Esophagus muscularis mucosa (tissue), 4 donors: ENCODE results near the gene ARMC9. TPM values are rescaled to one million over a fixed set of nuclear protein-coding genes. Genes with fewer than 3 reads are reported as not detected.

Experiments used
- DNase-seq: peaks from one replicate; pipeline ENCODE4 v3.0.0-alpha.2; 2017; ENCODE audit errors: extremely low spot score
- H3K27ac ChIP-seq, 4 donors: fragments of 200-600 bp; sonication (generic); replicated peaks in 1 of 4; 1 replicate in 3 of 4; 2 replicates in 1 of 4; pipeline ENCODE4 v1.5.1; 2016 to 2019; ENCODE audit warnings: mild to moderate bottlenecking in 1 of 4
- H3K27me3 ChIP-seq, 4 donors: fragments of 200-600 bp; sonication (generic); one replicate each; pipeline versions ENCODE4 v1.5.1 to v1.6.0; 2016 to 2019
- H3K36me3 ChIP-seq, 4 donors: fragments of 200-600 bp; sonication (generic); one replicate each; pipeline ENCODE4 v1.5.1; 2016 to 2019
- H3K4me1 ChIP-seq, 4 donors: fragments of 200-600 bp; sonication (generic); one replicate each; pipeline ENCODE4 v1.5.1; 2016 to 2019
- H3K4me3 ChIP-seq, 4 donors: fragments of 200-600 bp; sonication (generic); 1 replicate in 2 of 4; 2 replicates in 2 of 4; pipeline ENCODE4 v1.5.1; 2016 to 2019; ENCODE audit warnings: mild to moderate bottlenecking in 4 of 4, moderate library complexity in 1 of 4
- H3K9me3 ChIP-seq, 4 donors: fragments of 200-600 bp; sonication (generic); 1 replicate in 3 of 4; 2 replicates in 1 of 4; pipeline ENCODE4 v1.5.1; 2016 to 2019
- EP300 ChIP-seq: sonication (generic); formaldehyde crosslinking; IDR thresholded peaks from one replicate; pipeline ENCODE4 v1.6.1; 2017; ENCODE audit warnings: antibody characterized with exemption
- POLR2A ChIP-seq: fragments of 450-650 bp; IDR thresholded peaks from one replicate; pipeline ENCODE4 v1.6.1; 2017; ENCODE audit warnings: antibody characterized with exemption, moderate library complexity, mild to moderate bottlenecking, low read depth
- POLR2AphosphoS5 ChIP-seq, 2 donors: sonication (generic); formaldehyde crosslinking; IDR thresholded peaks; one replicate each; pipeline ENCODE4 v1.6.1; 2017; ENCODE audit warnings: antibody characterized with exemption in 2 of 2
- WGBS: methylation state at CpG from one replicate; pipeline ENCODE4 v1.1.5; 2018; 5-methylcytosine and 5-hydroxymethylcytosine counted together
- intact Hi-C: fragments of 100-400 bp; cut with DNase I; formaldehyde crosslinking; loops from one replicate; pipeline ENCODE4 v1.15.1; 2023
- total RNA-seq, 4 donors: library from RNA; depleted of rRNA; stranded (reverse); fragments of >200 nt; gene quantifications; one replicate each; pipeline versions ENCODE4 v1.1.0 to v1.2.1, GENCODE V29; 2016
- TF ChIP-seq, protein P1 (sequence below), 3 experiments: fragments of 200-600 bp in 2 of 3; fragments of 450-650 bp in 1 of 3; sonication (generic) in 2 of 3; IDR thresholded peaks; one replicate each; pipeline ENCODE4 v1.5.1; 2017 to 2019; ENCODE audit warnings: antibody characterized with exemption in 3 of 3, mild to moderate bottlenecking in 2 of 3, moderate library complexity in 1 of 3

ARMC9 gene
- total RNA-seq, 4 donors from 2014 or later = 119 to 262 (median 152) TPM

DNA sequence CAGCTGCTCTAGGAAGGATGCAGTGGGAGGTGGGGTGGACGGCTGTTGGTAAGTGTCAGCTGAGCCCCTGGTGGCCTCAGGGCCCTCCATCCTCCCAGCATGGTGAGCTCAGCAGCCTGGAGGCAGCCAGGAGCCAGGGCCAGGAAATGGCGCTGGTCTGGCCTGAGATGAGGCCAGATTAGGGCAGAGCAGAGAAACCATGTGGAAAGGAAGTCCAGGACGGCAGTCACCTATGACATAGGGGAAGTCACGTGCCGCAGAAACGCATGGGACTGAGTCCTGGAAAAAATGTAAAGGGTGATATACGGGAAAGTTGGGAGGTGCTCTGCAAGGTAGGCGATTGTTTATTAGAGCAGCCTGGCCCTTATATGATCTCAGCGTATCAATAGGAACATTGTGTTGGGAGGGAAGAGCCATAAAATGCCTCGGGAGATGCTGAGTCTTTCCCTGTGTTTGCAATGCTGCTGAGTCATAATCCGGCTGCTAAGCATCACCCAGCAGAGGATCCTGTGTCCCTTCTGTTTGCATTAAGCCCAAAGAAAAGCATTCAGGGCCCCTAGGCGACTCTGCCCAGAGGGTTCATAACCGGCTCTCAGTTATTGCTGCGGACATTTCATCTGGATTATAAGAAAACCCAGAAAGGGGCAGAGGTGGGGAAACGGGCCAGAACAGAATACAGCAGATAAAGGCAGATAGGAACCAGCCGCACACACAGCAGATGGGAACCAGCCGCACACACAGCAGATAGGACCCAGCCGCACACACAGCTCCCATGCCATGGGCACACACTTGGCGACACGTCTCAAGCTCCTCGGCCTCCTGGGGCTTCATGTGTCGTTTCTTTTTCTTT lies 166.8 kb downstream of the ARMC9 start:
- H3K4me1 ChIP-seq = peaks cover 0 to 5% (median 5%) of the 10 kb centered on the region in 4 donors
- no peaks in the 10 kb centered on the region for H3K27me3 ChIP-seq
- no peaks in the 10 kb centered on the region for H3K9me3 ChIP-seq
- peak overlapping the region in 1 of 4 donors; percentile 25 for H3K27ac ChIP-seq
- no peak for TF ChIP-seq EP300
- peak in 1 of 2 donors; percentile 6 for TF ChIP-seq POLR2AphosphoS5 (IDR thresholded peaks at IDR 0.05)
- TF ChIP-seq, protein P1, sequence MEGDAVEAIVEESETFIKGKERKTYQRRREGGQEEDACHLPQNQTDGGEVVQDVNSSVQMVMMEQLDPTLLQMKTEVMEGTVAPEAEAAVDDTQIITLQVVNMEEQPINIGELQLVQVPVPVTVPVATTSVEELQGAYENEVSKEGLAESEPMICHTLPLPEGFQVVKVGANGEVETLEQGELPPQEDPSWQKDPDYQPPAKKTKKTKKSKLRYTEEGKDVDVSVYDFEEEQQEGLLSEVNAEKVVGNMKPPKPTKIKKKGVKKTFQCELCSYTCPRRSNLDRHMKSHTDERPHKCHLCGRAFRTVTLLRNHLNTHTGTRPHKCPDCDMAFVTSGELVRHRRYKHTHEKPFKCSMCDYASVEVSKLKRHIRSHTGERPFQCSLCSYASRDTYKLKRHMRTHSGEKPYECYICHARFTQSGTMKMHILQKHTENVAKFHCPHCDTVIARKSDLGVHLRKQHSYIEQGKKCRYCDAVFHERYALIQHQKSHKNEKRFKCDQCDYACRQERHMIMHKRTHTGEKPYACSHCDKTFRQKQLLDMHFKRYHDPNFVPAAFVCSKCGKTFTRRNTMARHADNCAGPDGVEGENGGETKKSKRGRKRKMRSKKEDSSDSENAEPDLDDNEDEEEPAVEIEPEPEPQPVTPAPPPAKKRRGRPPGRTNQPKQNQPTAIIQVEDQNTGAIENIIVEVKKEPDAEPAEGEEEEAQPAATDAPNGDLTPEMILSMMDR (IDR thresholded peaks at IDR 0.05) = no peak
- no peak for TF ChIP-seq POLR2A
- no peak for DNase-seq
- H3K36me3 ChIP-seq = peaks cover 0 to 73% (median 46%) of the 10 kb centered on the region in 4 donors
- H3K4me3 ChIP-seq = no peak overlapping the region
- intact Hi-C loops = no loop called here
- 73% methylated on average over 21 of the region's 22 CpGs for WGBS

GRCh38 chr2:231367178-231367577 lies 168.7 kb downstream of the ARMC9 start:
- 96% methylated on average over 8 of the region's 8 CpGs for WGBS
- no peak for DNase-seq
- H3K9me3 ChIP-seq = no peaks in the 10 kb centered on the region
- H3K36me3 ChIP-seq = peaks cover 0 to 73% (median 42%) of the 10 kb centered on the region in 4 donors
- peaks cover 0 to 7% (median 5%) of the 10 kb centered on the region in 4 donors for H3K4me1 ChIP-seq
- TF ChIP-seq POLR2AphosphoS5 (IDR thresholded peaks at IDR 0.05) = no peak
- TF ChIP-seq, protein P1 (IDR thresholded peaks at IDR 0.05) = no peak
- no peak for TF ChIP-seq EP300
- no peak for TF ChIP-seq POLR2A
- no peak overlapping the region for H3K4me3 ChIP-seq
- H3K27ac ChIP-seq = no peak overlapping the region
- intact Hi-C loops = no loop called here
- no peaks in the 10 kb centered on the region for H3K27me3 ChIP-seq

DNA sequence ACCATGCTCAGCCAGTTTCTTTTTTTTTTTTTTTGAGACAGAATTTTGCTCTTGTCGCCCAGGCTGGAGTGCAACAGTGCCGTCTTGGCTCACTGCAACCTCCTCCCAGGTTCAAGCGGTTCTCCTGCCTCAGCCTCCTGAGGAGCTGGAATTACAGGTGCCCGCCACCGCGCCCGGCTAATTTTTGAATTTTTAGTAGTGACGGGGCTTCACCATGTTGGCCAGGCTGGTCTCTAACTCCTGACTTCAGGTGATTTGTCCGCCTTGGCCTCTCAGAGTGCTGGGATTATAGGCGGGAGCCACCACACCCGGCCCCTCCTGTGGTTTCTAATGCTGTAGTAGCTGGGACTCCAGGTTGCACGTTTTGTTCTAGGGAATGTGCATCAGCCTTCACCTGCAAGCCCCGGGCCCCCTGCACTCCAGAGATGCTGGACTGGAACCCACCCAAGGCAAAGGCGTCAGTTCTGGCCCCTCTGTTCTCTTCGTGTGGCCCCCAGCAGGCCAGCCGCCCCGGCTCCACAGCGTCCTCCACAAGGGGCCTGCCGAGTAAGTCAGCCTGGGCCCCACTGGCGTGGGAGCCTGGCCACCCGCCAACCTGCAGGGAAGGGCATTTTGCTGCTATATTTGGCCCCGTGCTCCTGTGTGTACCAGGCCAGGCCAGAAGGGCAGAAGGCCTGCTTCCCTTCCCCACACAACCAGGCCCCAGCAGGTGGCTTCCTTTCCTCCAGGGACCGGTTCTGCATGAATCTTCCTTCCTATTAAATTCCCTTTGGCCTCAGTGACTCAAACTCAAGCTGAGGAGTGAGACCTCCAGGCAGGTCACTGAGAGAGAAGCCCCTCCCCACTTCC lies 171.4 kb downstream of the ARMC9 start:
- 76% methylated on average over 23 of the region's 23 CpGs for WGBS
- Histone ChIP-seq H3K36me3 (peaks cover 0 to 58% (median 26%) of the 10 kb centered on the region in 4 donors), H3K4me3 (no peak overlapping the region), H3K27ac (no peak overlapping the region), H3K4me1 (peaks cover 0 to 7% (median 2%) of the 10 kb centered on the region in 4 donors), H3K9me3 (no peaks in the 10 kb centered on the region), H3K27me3 (no peaks in the 10 kb centered on the region)
- DNase-seq = no peak
- intact Hi-C loops = no loop called here
- TF ChIP-seq, protein P1 (IDR thresholded peaks at IDR 0.05) = no peak
- TF ChIP-seq EP300 = no peak

DNA sequence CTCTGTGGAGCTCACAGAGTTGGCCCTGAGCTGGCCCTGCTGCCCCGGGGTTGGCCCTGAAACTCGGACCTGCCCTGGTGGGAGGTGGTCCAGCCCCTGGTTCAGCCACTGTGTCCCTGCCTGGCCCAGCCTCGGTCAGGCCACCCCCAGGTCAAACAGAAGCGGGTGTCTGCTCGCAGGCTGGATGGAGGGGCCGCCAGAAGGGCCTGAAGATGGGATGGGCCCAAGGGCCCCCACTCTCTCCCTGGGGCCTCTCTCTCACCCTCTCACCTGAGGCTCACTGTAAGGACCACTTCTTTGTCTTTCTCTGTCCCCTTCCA lies 172.0 kb downstream of the ARMC9 start:
- peaks cover 0 to 7% (median 0%) of the 10 kb centered on the region in 4 donors for H3K4me1 ChIP-seq
- TF ChIP-seq EP300 = no peak
- TF ChIP-seq, protein P1 (IDR thresholded peaks at IDR 0.05) = no peak
- no peak for TF ChIP-seq POLR2AphosphoS5 (IDR thresholded peaks at IDR 0.05)
- no peak for TF ChIP-seq POLR2A
- no peak overlapping the region for H3K27ac ChIP-seq
- no peaks in the 10 kb centered on the region for H3K9me3 ChIP-seq
- intact Hi-C loops = no loop called here
- H3K27me3 ChIP-seq = no peaks in the 10 kb centered on the region
- peaks cover 0 to 53% (median 23%) of the 10 kb centered on the region in 4 donors for H3K36me3 ChIP-seq
- DNase-seq = no peak
- 80% methylated on average over 6 of the region's 6 CpGs for WGBS
- H3K4me3 ChIP-seq = no peak overlapping the region
